HG02798 (cell line): Measurements from ENCODE around the gene COMT.

Experiments used
- ATAC-seq: cut with Tn5 transposase; IDR thresholded peaks from one replicate; pipeline ENCODE4 v1.9.1; 2021; ENCODE audit warnings: mild to moderate bottlenecking; ENCODE audit not compliant: unreplicated experiment, poor library complexity

COMT gene

GRCh38 chr22:19951346-19951745, 9.8 kb downstream of the COMT start:
- ATAC-seq, result no peak

DNA sequence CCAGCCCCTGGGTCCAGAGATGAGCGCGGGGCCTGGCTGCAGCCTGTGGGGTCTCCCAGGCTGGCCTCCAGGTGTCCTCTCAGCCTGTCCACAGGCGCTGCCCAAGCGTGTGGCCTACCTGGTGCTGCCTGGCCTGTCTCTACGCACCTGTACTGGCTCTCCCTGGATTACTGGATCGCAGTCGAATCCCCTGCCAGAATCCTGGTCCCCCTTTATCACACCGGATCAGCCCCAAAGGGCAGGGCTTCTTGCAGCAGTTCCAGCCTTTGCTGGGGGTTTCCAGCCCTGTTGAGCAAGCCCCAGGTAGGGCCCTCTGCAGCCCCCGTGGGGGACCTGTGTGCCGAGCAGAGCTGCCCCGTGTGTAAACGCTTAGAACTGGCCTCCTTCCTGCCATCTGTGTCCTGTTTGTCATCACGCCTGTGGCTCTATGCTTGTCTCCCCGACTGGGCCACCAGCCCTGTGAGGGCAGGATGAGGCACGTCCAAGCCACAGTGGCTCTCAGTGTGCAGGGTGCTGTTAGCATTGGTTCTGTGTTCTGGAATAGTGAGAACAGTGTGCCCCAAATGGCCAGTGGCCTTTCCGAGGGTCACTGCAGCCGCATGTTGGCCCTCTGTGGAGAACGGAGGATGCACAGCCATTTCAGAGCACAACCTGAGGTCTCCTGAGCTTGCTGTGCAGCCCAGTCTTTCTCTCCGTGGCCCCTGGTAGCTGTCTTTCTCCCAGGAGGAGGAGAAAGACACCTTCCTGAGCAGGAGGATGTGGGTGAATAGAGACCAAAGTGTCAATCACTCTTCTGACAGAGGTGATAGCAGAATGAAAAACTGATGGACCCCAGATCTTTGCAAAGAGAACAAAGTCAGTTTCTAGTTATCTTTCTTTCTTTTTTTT, 13.9 kb downstream of the COMT start:
- ATAC-seq, result no peak

GRCh38 chr22:19957445-19957844, 15.9 kb downstream of the COMT start:
- ATAC-seq, result no peak

- ATAC-seq, result no peak
Measured at GRCh38 chr22:19958083-19959042, 16.8 kb downstream of the COMT start.

DNA sequence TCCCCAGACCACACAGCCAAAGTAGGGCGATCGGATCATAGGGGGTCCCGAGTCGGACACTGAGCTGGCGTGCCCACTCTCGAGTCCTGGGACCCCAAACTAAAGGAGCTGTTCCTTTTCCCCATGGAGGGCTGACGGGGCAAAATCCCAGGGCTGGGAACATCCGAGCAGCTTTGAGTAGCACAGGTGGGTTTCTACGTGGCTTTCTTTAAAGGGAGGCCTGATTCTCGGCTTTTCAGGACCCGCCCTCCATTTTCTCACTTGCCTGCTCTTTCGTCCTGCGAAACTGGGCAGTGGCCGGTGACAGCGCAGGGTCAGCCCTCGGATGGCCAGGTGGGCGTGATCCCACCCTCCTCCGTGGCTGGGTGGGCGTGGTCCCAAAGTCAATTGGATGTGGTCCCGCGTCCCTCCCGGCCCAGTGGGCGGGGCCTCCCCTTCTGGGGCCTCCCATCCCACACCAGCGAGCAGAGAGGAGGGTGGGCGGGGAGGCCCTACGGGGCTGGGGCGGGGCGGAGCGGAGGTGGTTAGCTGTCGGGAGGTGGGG, 17.5 kb downstream of the COMT start:
- no peak for ATAC-seq

GRCh38 chr22:19959587-19960490, 18.3 kb downstream of the COMT start:
- ATAC-seq, result no peak

DNA sequence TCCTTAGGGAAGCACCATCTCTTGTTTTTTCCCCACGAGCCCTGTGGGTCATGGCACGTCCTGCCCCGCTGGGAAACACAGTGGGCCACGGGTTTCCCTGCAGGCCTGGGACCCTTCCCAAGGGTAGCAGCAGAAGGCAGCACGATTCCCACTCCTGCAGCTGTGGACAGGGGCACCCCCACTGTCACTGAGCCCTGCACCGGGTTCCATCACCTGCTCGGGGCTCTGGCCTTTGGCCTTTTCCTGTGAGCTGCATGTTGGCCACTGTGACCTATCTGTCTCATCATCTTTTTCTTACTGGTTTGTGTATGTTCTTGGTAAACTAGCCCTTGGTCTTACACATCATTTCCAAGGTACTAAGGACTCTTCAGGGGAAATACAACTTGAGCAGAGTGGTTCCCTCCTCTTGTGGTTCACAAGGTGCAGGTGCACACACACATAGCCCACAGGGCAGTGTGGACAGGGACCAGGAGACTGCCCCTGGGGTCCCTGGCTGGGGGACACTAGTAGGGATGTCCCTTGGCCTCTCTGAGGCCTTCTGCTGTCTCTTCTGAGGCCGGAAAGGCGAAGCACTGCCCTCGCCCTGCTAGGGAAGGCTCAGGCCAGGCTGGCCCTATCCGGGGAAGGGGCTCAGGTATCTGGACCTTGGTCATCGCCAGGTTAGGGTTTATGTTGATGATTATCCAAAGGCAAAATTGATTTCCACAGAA, 19.1 kb downstream of the COMT start:
- no peak for ATAC-seq

DNA sequence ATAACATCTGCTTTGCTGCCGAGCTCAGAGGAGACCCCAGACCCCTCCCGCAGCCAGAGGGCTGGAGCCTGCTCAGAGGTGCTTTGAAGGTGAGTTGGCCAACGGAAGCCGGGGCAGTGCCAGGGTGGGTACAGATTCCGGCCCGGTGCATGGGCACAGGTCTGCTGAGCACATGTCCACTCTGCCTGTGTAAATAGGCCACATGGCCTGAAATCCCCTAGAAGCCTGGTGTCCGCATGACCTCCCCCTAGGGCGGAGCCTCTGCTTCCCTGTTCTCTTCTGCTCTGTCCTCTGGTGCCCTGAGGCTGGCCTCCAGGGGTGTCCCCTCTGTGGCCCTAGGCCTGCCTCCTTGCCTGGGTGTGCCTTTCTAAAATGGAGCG, 19.6 kb downstream of the COMT start:
- ATAC-seq, result no peak

DNA sequence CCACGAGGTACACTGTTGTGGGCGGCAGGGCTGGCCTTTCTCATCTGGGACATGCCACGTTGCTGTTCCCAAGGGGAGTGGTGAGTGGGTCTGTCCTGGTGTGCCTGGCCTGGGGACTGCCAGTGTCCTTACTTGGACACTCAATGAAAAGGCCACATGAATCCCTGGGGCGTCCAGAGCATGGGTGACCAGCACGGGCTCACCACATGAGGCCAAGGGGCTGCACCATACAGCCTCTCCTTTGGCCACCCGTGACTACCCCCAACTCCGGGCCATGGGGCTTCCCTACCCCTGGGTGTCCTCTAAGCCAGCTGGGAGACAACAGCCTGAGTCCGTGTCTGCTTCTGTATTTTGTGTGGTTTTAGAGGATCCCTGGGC, 20.3 kb downstream of the COMT start:
- ATAC-seq, result no peak

- ATAC-seq, result no peak
Measured at GRCh38 chr22:19962246-19962908, 20.8 kb downstream of the COMT start.

- no peak for ATAC-seq
Measured at GRCh38 chr22:19962909-19963806, 21.6 kb downstream of the COMT start.

DNA sequence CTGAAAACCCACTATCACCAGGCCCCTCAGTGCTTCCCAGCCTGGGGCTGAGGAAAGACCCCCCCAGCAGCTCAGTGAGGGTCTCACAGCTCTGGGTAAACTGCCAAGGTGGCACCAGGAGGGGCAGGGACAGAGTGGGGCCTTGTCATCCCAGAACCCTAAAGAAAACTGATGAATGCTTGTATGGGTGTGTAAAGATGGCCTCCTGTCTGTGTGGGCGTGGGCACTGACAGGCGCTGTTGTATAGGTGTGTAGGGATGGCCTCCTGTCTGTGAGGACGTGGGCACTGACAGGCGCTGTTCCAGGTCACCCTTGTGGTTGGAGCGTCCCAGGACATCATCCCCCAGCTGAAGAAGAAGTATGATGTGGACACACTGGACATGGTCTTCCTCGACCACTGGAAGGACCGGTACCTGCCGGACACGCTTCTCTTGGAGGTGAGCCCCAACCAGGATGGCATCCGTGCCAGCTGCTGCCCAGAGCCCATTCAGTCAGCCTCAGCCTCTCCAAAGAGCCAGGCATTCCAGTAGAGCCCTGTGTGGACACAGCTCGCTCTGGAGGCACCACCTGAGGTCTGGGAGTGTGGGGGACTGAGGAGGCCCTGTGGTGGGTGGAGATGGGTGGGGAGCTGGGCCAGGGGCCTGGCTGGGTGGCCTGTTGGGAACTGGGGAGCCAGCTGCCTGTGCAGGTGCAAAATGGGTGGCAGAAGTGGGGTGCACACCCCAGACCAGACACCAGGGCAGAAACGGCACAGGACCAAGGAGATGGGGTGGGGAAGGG, 22.5 kb downstream of the COMT start:
- ATAC-seq, result no peak

DNA sequence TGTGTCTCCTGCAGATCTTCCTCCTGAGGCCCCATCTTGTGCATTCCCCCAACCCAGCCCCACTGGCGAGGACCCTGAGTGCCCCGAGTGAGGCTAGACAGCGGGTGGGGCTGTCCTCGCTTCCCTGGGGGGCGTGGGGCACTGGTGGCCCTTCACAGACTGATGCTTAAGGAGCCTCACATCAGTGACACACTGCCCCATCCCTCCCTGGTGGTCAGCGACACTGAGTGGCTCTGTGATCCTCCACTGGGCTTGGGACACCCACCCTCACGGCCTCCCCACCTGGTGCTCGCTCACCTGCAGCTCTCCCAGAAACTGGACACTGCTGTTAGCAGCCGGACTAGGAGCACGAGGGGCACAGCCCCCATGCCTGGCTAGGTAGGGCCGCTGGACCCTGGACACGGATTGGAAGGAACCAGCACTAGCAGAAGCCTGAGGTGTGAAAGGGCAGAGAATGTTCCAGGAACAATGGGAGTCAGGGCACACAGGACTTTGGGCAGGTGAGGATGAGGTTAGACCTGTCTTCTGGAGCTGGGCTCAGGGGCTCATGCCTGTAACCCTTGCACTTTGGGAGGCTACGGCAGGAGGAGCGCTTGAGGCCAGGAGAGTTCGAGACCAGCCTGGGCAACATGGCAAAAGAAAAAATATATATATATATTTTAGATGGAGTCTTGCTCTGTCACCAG, 23.3 kb downstream of the COMT start:
- ATAC-seq, result no peak

DNA sequence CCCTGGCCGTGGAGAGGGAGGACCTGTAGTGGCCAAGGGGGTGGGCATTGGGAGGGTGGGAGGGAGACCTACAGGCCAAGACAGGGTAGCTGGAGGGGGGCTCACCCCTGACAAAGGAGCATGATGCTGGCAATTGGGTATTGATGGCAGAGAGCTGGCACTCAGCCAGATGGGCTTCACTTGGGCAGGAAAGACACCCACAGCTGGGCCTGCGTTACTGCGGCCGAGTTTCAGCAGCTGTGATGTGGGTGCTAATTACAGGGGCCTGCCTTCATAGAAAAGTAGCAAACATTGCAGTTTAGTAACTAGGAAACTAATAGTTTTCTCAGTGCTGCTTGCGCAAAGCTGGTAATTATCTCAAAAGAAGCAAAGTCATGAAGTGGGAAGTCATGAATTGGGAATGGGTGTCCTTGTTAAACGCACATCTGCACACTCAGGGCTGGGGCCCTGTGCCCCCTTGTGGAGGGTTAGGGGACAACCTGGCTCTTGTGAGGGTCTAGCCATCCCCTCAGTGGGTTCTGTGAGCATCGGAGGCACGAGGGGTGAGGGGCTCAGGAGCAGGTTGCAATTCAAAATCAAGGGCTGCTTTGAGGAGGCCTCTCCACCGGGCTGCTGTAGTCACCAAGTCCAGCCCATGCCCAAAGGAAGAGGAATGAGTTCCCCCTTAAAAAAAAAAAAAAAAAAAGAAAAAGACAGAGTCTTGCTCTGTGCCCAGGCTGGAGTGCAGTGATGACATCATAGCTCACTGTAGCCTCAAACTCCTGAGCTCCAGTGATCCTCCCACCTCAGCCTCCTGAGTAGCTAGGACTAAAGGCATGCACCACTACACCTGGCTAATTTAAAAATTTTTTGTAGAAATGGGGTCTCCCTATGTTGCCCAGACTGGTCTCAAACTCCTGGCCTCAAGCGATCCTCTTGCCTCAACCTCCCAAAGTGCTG, 24.5 kb downstream of the COMT start:
- ATAC-seq, result no peak

DNA sequence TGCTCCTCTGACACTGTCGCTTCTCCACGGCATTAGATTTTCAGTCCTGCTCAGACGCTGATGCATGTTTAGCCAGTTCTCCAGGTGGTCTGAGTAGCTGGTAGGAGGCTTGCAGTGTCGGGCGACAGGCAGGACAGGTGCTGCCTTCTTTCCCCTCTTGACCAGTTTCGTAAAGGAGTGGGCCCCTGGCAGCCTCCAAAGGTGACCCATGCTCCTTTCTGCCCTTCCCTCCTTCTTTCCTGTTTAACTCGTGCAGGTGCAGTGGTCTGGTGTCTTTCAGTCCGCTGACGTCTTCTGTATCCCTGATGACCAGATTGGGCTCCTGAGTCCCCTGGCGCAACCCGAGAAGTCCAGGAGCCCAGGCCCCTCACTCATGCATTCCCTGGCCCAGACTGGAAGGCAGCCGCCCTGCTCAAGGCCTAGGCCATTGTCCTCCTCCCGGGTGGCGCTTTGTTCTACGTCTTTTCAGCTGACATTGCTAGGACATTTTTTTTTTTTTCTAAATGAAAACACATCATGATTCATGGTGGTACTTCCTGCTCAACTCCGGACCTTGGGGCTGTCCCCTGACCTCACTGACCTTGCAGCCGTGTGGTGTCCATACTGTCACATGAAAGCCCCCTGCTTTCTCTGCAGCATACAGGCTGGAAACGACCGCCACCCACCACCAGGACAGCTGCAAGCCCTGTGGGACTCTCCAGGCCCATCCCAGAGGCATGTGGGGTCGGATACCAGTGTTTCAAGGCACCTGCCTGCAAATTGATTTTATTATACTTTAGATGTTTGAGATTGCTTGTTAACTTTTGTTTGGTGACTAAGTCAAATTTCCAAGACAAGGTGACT, 25.6 kb downstream of the COMT start:
- no peak for ATAC-seq
